ENCODE results near the gene PAXIP1.

The PAXIP1 gene

GRCh38 chr7:154986200-154986945, 16.6 kb downstream of the PAXIP1 start:
- H3K36me3 ChIP-seq (ENCODE audit: insufficient read depth), result peaks cover 18% of the 10 kb centered on the region; the same call in 1 of the 2 replicates
- H3K4me1 ChIP-seq (ENCODE audit: low read depth, poor library complexity, severe bottlenecking), result no peaks in the 10 kb centered on the region

GRCh38 chr7:154985230-154985629, 17.7 kb downstream of the PAXIP1 start:
- no peaks in the 10 kb centered on the region for H3K27me3 ChIP-seq (ENCODE audit: insufficient read depth, low read depth)
- H3K27ac ChIP-seq, result no peak overlapping the region
- no peak overlapping the region for H3K9ac ChIP-seq
- H3K79me2 ChIP-seq (ENCODE audit: insufficient read depth, low read depth), result no peaks in the 10 kb centered on the region
- no peak overlapping the region for H2AFZ ChIP-seq (ENCODE audit: low read depth)
- H3K36me3 ChIP-seq (ENCODE audit: insufficient read depth), result peaks cover 18% of the 10 kb centered on the region; the same call in 1 of the 2 replicates
- no peak overlapping the region for H3K4me3 ChIP-seq (IDR thresholded peaks at IDR 0.05; ENCODE audit: insufficient read depth, low read depth, low read length)
- peaks cover 4% of the 10 kb centered on the region; the same call in 1 of the 2 replicates for H4K20me1 ChIP-seq (ENCODE audit: insufficient read depth)
- H3K4me2 ChIP-seq, result no peak overlapping the region
- H3K4me1 ChIP-seq (ENCODE audit: low read depth, poor library complexity, severe bottlenecking), result no peaks in the 10 kb centered on the region
- TF ChIP-seq, protein P1, sequence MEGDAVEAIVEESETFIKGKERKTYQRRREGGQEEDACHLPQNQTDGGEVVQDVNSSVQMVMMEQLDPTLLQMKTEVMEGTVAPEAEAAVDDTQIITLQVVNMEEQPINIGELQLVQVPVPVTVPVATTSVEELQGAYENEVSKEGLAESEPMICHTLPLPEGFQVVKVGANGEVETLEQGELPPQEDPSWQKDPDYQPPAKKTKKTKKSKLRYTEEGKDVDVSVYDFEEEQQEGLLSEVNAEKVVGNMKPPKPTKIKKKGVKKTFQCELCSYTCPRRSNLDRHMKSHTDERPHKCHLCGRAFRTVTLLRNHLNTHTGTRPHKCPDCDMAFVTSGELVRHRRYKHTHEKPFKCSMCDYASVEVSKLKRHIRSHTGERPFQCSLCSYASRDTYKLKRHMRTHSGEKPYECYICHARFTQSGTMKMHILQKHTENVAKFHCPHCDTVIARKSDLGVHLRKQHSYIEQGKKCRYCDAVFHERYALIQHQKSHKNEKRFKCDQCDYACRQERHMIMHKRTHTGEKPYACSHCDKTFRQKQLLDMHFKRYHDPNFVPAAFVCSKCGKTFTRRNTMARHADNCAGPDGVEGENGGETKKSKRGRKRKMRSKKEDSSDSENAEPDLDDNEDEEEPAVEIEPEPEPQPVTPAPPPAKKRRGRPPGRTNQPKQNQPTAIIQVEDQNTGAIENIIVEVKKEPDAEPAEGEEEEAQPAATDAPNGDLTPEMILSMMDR (conservative IDR thresholded peaks at IDR 0.05; ENCODE audit: low read depth, low read length), result no peak

More at GRCh38 chr7:154986200-154986945, 16.6 kb downstream of the PAXIP1 start:
- H2AFZ ChIP-seq (ENCODE audit: low read depth), result no peak overlapping the region
- H4K20me1 ChIP-seq (ENCODE audit: insufficient read depth), result peaks cover 4% of the 10 kb centered on the region; the same call in 1 of the 2 replicates
- H3K27me3 ChIP-seq (ENCODE audit: insufficient read depth, low read depth), result no peaks in the 10 kb centered on the region
- H3K27ac ChIP-seq, result no peak overlapping the region
- no peak overlapping the region for H3K4me3 ChIP-seq (IDR thresholded peaks at IDR 0.05; ENCODE audit: insufficient read depth, low read depth, low read length)
- no peak overlapping the region for H3K9ac ChIP-seq
- TF ChIP-seq, protein P1 (conservative IDR thresholded peaks at IDR 0.05; ENCODE audit: low read depth, low read length), result no peak
- no peak overlapping the region for H3K4me2 ChIP-seq
- H3K79me2 ChIP-seq (ENCODE audit: insufficient read depth, low read depth), result no peaks in the 10 kb centered on the region

- no peak overlapping the region for H3K4me2 ChIP-seq
- H3K27me3 ChIP-seq (ENCODE audit: insufficient read depth, low read depth), result no peaks in the 10 kb centered on the region
- H3K4me1 ChIP-seq (ENCODE audit: low read depth, poor library complexity, severe bottlenecking), result no peaks in the 10 kb centered on the region
- H4K20me1 ChIP-seq (ENCODE audit: insufficient read depth), result peaks cover 4% of the 10 kb centered on the region; the same call in 1 of the 2 replicates
- H3K4me3 ChIP-seq (IDR thresholded peaks at IDR 0.05; ENCODE audit: insufficient read depth, low read depth, low read length), result no peak overlapping the region
- no peaks in the 10 kb centered on the region for H3K79me2 ChIP-seq (ENCODE audit: insufficient read depth, low read depth)
- H2AFZ ChIP-seq (ENCODE audit: low read depth), result no peak overlapping the region
- TF ChIP-seq, protein P1 (conservative IDR thresholded peaks at IDR 0.05; ENCODE audit: low read depth, low read length), result no peak
- no peak overlapping the region for H3K27ac ChIP-seq
- peaks cover 15% of the 10 kb centered on the region; the same call in 1 of the 2 replicates for H3K36me3 ChIP-seq (ENCODE audit: insufficient read depth)
- H3K9ac ChIP-seq, result no peak overlapping the region
Observed at GRCh38 chr7:154984601-154985188, 18.2 kb downstream of the PAXIP1 start.

- Histone ChIP-seq H3K4me1 (ENCODE audit: low read depth, poor library complexity, severe bottlenecking) (no peaks in the 10 kb centered on the region), H2AFZ (ENCODE audit: low read depth) (no peak overlapping the region), H3K27me3 (ENCODE audit: insufficient read depth, low read depth) (no peaks in the 10 kb centered on the region), H3K4me3 (IDR thresholded peaks at IDR 0.05; ENCODE audit: insufficient read depth, low read depth, low read length) (no peak overlapping the region), H3K9ac (no peak overlapping the region), H3K27ac (no peak overlapping the region), H3K4me2 (no peak overlapping the region), H3K79me2 (ENCODE audit: insufficient read depth, low read depth) (no peaks in the 10 kb centered on the region), H3K36me3 (ENCODE audit: insufficient read depth) (peaks cover 15% of the 10 kb centered on the region; the same call in 1 of the 2 replicates), H4K20me1 (ENCODE audit: insufficient read depth) (no peaks in the 10 kb centered on the region)
- TF ChIP-seq, protein P1 (conservative IDR thresholded peaks at IDR 0.05; ENCODE audit: low read depth, low read length), result no peak
Observed at GRCh38 chr7:154978017-154978416, 24.9 kb downstream of the PAXIP1 start.

Measured in KMS-11 (cell line).